SK-N-SH treated with all-trans-retinoic acid at 6 μM for 48 hours (cell line): ENCODE measurements around the gene ATF6B.

Experiments
- ATAC-seq: fragments of 200-7000 bp; cut with Tn5 transposase; 3 replicates; pipeline ENCODE4 v1.9.1; 2020; ENCODE audit warnings: mild to moderate bottlenecking, moderate library complexity
- CREB5 ChIP-seq: fragments of 250-450 bp; sonication (Bioruptor Pico); IDR thresholded peaks from 2 replicates; pipeline ENCODE4 v1.5.1; 2020; ENCODE audit warnings: low read depth, mild to moderate bottlenecking, moderate library complexity
- CSDC2 ChIP-seq: fragments of 250-450 bp; sonication (Bioruptor Pico); IDR thresholded peaks from 2 replicates; pipeline ENCODE4 v1.5.0; 2020; ENCODE audit warnings: mild to moderate bottlenecking, moderate library complexity
- CSRNP3 ChIP-seq: fragments of 250-450 bp; sonication (Bioruptor Pico); IDR thresholded peaks from 2 replicates; pipeline ENCODE4 v1.5.1; 2021; ENCODE audit warnings: mild to moderate bottlenecking, moderate library complexity
- ESRRG ChIP-seq: fragments of 250-450 bp; sonication (Bioruptor Pico); IDR thresholded peaks from 2 replicates; pipeline ENCODE4 v1.6.1; 2021; ENCODE audit warnings: mild to moderate bottlenecking
- GLIS3 ChIP-seq: fragments of 250-450 bp; sonication (Bioruptor Pico); IDR thresholded peaks from 2 replicates; pipeline ENCODE4 v1.5.0; 2020; ENCODE audit warnings: mild to moderate bottlenecking, moderate library complexity
- ISL1 ChIP-seq: fragments of 250-450 bp; sonication (Bioruptor Pico); IDR thresholded peaks from 2 replicates; pipeline ENCODE4 v2.1.2; 2022; ENCODE audit warnings: mild to moderate bottlenecking, moderate library complexity
- OSR1 ChIP-seq: fragments of 250-450 bp; sonication (Bioruptor Pico); IDR thresholded peaks from 2 replicates; pipeline ENCODE4 v1.8.0; 2022; ENCODE audit warnings: moderate library complexity, mild to moderate bottlenecking, inconsistent platforms
- PATZ1 ChIP-seq: fragments of 250-450 bp; sonication (Bioruptor Pico); IDR thresholded peaks from 2 replicates; pipeline ENCODE4 v1.8.0; 2020; ENCODE audit warnings: mild to moderate bottlenecking, moderate library complexity, borderline replicate concordance
- POU6F1 ChIP-seq: fragments of 250-450 bp; sonication (Bioruptor Pico); IDR thresholded peaks from 2 replicates; pipeline ENCODE4 v1.8.0; 2021; ENCODE audit warnings: low read depth, mild to moderate bottlenecking, moderate library complexity, borderline replicate concordance
- PPARA ChIP-seq: fragments of 250-450 bp; sonication (Bioruptor Pico); IDR thresholded peaks from 2 replicates; pipeline ENCODE4 v1.5.0; 2020; ENCODE audit warnings: mild to moderate bottlenecking, borderline replicate concordance
- SNAI2 ChIP-seq: fragments of 250-450 bp; sonication (Bioruptor Pico); IDR thresholded peaks from 2 replicates; pipeline ENCODE4 v1.5.0; 2020; ENCODE audit warnings: mild to moderate bottlenecking, moderate library complexity
- TCF4 ChIP-seq: fragments of 250-450 bp; sonication (Bioruptor Pico); IDR thresholded peaks from 2 replicates; pipeline ENCODE4 v1.8.0; 2021; ENCODE audit warnings: mild to moderate bottlenecking, moderate library complexity, borderline replicate concordance
- TSHZ2 ChIP-seq: fragments of 250-450 bp; sonication (Bioruptor Pico); IDR thresholded peaks from 2 replicates; pipeline ENCODE4 v1.5.0; 2020; ENCODE audit warnings: mild to moderate bottlenecking, moderate library complexity
- ZC3H10 ChIP-seq: fragments of 250-450 bp; sonication (Bioruptor Pico); IDR thresholded peaks from 2 replicates; pipeline ENCODE4 v1.5.1; 2021; ENCODE audit warnings: mild to moderate bottlenecking, moderate library complexity
- ZFP3 ChIP-seq: fragments of 250-450 bp; sonication (Bioruptor Pico); IDR thresholded peaks from 2 replicates; pipeline ENCODE4 v1.5.0; 2020; ENCODE audit warnings: mild to moderate bottlenecking, moderate library complexity
- ZFP30 ChIP-seq: fragments of 450-650 bp; formaldehyde crosslinking; IDR thresholded peaks from 2 replicates; pipeline ENCODE4 v1.5.0; 2022; ENCODE audit warnings: mild to moderate bottlenecking, moderate library complexity
- ZNF565 ChIP-seq: fragments of 450-650 bp; formaldehyde crosslinking; conservative IDR thresholded peaks from 2 replicates; pipeline ENCODE4 v1.5.0; 2020; ENCODE audit warnings: low read depth, mild to moderate bottlenecking, moderate library complexity
- ZNF70 ChIP-seq: fragments of 450-650 bp; formaldehyde crosslinking; IDR thresholded peaks from 2 replicates; pipeline ENCODE4 v1.5.0; 2020; ENCODE audit warnings: mild to moderate bottlenecking, moderate library complexity

ATF6B gene

GRCh38 chr6:32113386-32114352 lies 14.4 kb downstream of the ATF6B start:
- TF ChIP-seq OSR1 (CRISPR knock-in tag) (no peak), TCF4 (CRISPR knock-in tag) (no peak), POU6F1 (CRISPR knock-in tag) (no peak), ISL1 (no peak), ZFP3 (CRISPR knock-in tag) (no peak), PPARA (CRISPR knock-in tag) (no peak), ZFP30 (CRISPR knock-in tag) (no peak), CSRNP3 (no peak), ZC3H10 (CRISPR knock-in tag) (no peak), CSDC2 (CRISPR knock-in tag) (no peak), PATZ1 (CRISPR knock-in tag) (no peak; the same call in 1 of the 2 replicates)
- peak; percentile 71 for ATAC-seq

GRCh38 chr6:32112431-32112980 lies 15.5 kb downstream of the ATF6B start:
- no peak for ATAC-seq
- TF ChIP-seq SNAI2 (CRISPR knock-in tag) (no peak), ZNF565 (no peak), ZNF70 (no peak), ISL1 (no peak)

GRCh38 chr6:32111424-32112066 lies 16.5 kb downstream of the ATF6B start:
- TF ChIP-seq ZNF565 (no peak), PATZ1 (CRISPR knock-in tag) (no peak), TSHZ2 (CRISPR knock-in tag) (no peak)

GRCh38 chr6:32110632-32111031 lies 17.4 kb downstream of the ATF6B start:
- TF ChIP-seq POU6F1 (CRISPR knock-in tag), result no peak
- TF ChIP-seq CREB5 (CRISPR knock-in tag), result no peak
- TF ChIP-seq GLIS3 (CRISPR knock-in tag), result no peak
- TF ChIP-seq ZNF70, result no peak
- TF ChIP-seq ISL1, result no peak
- TF ChIP-seq ZC3H10 (CRISPR knock-in tag), result no peak
- no peak for TF ChIP-seq CSDC2 (CRISPR knock-in tag)
- TF ChIP-seq ZNF565, result no peak
- TF ChIP-seq ESRRG (CRISPR knock-in tag), result no peak
- no peak for ATAC-seq

More at GRCh38 chr6:32111424-32112066, 16.5 kb downstream of the ATF6B start:
- no peak for ATAC-seq
